TTC549 (cell line): ENCODE data around the gene HSPE1.
"Not testable (repeated sequence)": the region's sequence is repeated elsewhere in the genome, so short reads cannot be mapped to it uniquely, and the experiment has no call there.

Source experiments
- FAIRE-seq: peaks from 2 replicates; lab custom pipeline; 2012; peaks lifted over from hg19 to GRCh38; lab: Jason Lieb, UNC

Gene HSPE1

DNA sequence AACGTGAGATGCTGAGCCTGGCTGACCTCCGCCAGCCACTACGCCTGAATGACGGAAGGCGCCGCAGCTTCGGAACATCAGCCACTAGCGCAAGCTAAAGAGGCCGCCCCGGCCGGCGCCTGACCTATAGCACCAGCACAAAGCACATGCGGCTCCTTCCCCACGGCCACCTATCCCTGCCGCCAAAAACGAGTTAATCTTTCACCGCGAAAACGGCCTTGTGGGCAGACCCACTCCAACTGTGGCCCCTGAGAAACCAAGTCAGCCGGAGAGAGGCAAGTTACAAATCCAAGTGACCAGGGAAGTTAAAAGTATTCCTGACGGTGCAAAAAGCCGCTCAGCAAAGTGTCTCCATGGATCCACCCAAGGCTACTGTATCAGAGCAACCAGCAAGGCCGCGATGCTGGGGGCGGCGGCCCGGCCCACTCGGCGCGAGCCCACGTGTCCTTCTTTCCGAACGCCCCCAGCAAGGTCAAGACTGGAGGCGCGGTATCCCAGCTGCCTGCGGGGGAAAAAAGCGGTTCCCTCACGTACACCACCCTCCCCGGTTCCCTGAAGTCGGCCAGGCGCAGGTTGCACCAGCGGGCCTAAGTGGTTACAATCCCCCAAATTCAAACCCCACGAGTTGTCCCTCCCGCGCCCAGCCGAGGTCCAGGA, 1.1 kb upstream of the HSPE1 start:
- FAIRE-seq, result no peak

- FAIRE-seq, result no peak
Measured at GRCh38 chr2:197500503-197501131, 438 bp downstream of the HSPE1 start.

- FAIRE-seq, result no peak
Measured at GRCh38 chr2:197502201-197502600, 2.0 kb downstream of the HSPE1 start.

DNA sequence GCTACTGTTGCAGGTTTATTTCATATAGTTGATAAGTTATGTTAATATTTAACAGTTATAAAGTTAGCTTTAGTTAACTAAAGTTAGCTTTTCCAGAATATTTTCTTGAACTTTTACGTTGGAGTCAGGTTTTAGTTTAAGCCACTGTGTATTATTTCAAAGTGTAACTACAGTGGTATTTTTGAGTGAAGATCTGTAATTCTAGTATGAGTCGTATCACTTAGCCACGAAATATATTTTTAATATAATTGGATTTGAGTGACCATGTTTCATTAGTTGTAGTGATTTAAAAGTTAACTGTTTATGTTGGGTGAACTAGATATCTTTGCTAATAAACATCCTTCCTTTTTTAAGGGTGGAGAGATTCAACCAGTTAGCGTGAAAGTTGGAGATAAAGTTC, 2.5 kb downstream of the HSPE1 start:
- no peak for FAIRE-seq

DNA sequence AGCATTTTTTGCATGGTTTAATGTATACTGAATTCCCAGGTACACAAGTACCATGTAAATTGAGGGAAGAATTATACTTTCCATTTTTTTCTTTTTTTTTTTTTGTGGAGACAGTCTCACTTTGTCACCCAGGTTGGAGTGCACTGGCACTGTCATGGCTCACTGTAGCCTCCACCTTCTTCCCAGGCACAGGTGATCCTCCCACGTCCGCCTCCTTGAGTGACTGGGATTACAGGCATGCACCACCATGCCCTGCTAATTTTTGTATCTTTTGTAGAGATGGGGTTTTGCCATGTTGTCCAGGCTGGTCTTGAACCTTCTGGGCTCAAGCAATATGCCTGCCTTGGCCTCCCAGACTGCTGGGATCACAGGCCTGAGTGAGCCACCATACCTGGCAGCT, 3.8 kb downstream of the HSPE1 start:
- FAIRE-seq, result no peak

DNA sequence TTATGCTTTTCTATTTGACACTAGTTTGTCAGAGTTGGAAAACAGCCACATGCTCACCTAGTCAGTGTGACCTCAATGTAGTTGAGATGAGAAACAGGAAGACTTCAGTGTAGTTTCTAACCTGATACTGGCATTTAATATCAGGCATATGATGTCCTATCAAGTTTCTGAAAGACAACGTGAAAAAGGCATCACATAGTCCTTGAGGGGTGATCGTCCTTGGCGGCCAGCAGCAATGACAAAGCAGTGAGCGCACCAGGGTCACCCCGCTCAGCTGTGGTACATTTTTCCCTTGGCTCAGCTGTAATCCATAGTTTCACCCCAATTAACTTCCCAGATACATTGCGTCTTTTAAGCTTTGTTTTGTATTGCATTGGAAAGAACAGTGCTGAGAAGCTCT, 4.3 kb downstream of the HSPE1 start:
- FAIRE-seq, result no peak

GRCh38 chr2:197506658-197507057, 6.5 kb downstream of the HSPE1 start:
- no peak for FAIRE-seq

DNA sequence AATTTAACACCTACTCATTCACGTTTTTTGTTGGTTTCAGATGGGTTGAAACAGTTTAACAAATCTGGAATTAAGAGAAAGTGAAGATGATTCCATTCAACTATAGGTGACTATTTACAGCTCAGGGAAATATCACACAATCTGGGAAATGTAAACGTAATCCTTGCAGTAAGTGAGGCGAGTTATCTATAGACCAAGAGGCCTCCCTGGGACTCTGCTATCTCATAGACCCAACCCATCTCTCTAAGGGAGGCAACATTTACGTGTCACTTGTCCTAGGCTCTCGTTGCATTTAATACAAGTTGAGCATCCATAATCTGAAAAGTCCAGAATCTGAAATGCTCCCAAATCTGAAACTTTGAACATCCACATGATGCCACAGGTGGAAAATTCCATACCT, 13.7 kb downstream of the HSPE1 start:
- no peak for FAIRE-seq

- FAIRE-seq, result no peak
Measured at GRCh38 chr2:197514754-197515153, 14.6 kb downstream of the HSPE1 start.

DNA sequence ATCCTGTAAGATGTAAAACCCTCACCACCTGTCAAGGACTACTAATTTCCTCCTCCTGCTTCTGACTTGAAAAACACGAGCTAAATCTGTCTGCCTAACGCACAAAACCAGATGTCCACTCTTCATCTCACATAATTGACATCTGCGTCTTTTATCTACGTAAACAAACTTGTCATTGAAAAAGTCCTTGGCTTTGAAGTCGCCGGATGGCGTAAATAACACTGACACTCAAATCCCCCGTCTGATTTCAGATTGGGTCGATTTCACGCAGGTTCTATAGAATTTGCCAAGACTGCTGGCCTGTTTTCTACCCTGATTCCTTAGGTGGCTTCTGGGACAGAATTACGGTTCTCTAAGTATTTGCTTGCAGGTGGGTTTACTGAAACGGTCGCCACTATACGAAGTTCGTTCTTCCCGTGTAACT, 15.1 kb downstream of the HSPE1 start:
- FAIRE-seq, result no peak

- FAIRE-seq, result peak; percentile 11
Measured at GRCh38 chr2:197515739-197516392, 15.7 kb downstream of the HSPE1 start, which contains the start of gene MOB4. TSS of gene MOB4 (plus strand) at chr2:197516066. CDS start at chr2:197516087, 21 bp downstream.

- no peak for FAIRE-seq
Measured at GRCh38 chr2:197516393-197516761, 16.2 kb downstream of the HSPE1 start.

GRCh38 chr2:197517150-197517549, 17.0 kb downstream of the HSPE1 start:
- FAIRE-seq, result no peak

DNA sequence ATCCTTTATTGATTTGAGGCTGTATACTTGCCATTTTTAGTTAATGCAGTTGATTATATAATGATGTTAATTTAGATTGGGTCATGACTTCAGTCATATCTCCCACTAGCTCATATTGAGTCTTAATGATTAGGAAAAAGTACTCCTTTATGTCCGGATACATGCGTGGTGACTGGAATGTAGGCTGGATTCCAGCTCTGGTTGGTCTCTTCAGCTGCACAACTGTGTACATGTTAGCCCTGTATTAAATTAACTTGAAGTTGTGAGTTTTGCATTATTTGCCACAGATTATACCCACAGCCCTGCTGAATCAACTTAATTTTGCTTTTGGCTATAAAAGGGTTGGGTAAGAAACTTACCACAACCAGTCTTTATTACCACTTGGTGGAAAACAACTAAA, 38.2 kb downstream of the HSPE1 start:
- FAIRE-seq, result no peak

- no peak for FAIRE-seq
Measured at GRCh38 chr2:197539734-197540133, 39.6 kb downstream of the HSPE1 start.

DNA sequence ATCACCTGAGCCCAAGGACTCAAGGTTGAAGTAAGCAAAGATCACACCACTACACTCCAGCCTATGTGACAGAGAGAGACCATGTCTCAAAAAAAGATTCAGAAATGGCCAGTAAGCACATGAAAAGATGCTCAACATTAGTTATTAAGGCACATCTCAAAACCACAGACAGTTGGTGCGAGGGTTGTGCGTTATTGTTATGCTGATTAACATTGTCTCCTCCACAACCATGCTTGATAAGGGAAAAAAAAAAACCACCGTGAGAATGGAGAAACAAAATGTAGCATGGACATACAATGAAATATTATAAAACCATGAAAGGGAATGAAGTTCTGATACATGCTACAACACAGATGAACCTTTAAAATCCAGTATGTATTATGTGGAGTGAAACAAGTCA, 43.0 kb downstream of the HSPE1 start:
- no peak for FAIRE-seq

DNA sequence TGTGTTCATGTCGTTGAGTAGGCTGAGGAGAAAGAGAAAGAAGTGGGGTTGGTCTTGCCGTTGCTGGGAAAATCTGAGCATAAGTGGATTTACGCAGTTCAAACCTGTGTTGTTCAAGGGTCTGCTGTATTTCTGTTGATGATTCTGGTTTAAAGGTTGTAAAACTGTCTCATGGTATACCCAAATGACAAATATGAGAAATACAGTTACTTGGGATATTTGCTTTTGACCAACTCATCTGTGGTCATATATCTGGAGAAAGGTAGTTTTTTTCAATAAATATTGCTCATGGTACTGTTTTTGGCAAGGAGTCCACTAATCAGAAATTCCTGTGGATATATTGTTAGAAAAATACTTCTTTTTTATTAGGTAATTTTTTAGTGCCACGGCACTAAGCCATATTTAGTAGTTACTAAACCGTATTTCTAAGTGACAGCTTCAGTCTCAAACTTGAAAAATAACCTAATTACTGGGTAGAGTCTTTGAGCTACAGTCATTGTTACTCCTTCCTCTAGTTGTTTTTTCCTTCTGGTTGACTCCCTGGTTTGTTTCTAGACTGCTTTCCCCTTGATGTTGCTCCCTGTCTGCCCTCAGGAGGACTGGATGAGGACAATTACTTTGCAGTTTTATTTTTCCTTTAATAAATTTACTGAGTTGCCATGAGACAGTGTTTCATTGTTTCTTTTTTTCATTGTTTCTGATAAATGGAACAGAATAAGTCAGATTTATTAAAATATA, 47.2 kb downstream of the HSPE1 start:
- FAIRE-seq, result no peak

DNA sequence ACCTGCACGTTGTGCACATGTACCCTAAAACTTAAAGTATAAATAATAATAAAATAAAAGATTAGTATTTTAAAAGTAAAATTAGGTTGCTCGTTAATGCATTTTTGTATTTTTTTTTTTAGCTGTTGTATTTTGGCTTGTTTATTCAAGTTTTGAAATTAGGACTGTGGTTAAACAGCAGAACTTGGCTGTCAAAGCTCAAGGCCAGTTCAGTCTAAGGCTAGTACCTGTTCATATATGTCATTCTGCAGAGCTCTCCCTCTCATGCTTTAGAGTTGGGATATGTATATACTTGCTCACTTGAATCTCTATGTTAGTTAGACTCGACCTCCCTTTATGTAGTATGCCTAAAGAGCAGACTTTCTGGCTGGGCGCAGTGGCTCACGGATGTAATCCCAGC, 48.4 kb downstream of the HSPE1 start:
- FAIRE-seq, result no peak

DNA sequence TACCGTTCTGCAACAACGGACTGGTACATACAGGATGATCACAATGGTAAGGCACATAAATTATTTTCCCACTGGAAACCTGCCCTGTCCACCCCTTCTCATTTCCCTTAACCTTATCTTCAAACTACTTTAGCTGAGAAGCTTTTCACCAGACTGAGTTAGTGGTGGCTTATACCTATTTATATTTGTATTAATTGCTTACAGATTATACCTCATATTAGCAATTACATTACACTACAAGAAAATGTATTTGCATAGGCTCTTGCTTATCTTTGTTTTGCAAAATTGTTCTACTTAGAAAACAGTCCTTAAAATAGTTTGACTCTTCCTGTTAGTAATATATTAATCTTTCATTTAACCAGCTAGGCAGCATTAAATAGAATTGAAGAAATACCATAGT, 51.1 kb downstream of the HSPE1 start:
- not testable (repeated sequence) for FAIRE-seq
